Measurements from ENCODE around the gene C12orf57. TPM values are rescaled to one million over a fixed set of nuclear protein-coding genes. Genes with fewer than 3 reads are reported as not detected.
A peak's percentile ranks its signal among the peaks of the same experiment; 100 is the strongest.

C12orf57 gene
- total RNA-seq, 2 experiments from 2014 or later: 305 to 311 TPM

DNA sequence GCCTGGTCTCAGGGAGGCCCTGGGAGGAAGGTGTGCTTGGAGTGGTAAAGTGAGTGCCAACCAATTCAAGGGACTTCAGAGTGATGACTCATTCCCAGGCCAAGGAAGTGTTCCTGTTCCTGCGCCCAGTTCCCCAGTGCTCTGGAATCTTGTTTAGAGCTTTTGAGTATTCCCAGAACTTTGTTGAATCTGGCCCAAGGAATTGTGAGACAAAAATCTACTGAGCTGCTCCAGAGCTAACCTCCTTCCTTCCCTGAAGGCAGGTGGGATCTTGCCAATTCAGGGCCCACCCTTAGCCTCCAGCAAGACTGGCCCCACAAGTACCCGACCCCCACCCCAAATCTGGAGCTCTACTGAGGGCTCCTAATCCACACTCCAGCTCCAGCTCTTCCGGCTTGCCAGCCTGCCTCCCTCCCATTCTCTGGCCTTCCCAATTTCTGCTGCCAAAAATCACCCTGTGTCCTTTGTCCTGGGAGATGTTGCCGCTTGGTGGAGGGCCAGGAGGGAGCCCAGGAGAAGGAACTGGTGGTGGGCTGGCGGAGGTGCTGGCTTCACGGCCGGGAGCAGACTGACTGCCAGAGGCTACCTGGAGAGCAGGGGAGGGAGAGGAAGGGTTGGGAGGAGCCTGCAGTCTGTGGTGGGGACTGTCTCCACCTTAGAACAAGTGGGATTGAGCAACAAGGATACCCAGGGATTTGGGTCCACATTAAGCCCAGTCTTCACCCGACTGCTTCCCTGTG lies 18.1 kb upstream of the C12orf57 start:
- ATAC-seq (ENCODE audit: poor library complexity) (no peak), DNase-seq (no peak)
- H3K27me3 ChIP-seq (ENCODE audit: control insufficient read depth in 1 of 2, insufficient read depth in 2 of 2, low read length in 2 of 2): no peaks in the 10 kb centered on the region
- intact Hi-C loops (cut with DNase I, micrococcal nuclease): loop anchor here in 1 of 2 experiments (2.0 kb wide), 1 partner anchor 17 kb away; the partner anchor contains the start of gene RNU7-1
- no peak overlapping the region for H3K27ac ChIP-seq (ENCODE audit: low read depth in 1 of 2, low read length in 2 of 2)
- peak overlapping the region; percentile 95 for H3K4me3 Mint-ChIP-seq
- H3K9me3 Mint-ChIP-seq: no peaks in the 10 kb centered on the region
- no peaks in the 10 kb centered on the region for H3K9me3 ChIP-seq (ENCODE audit: control insufficient read depth in 1 of 2, insufficient read depth in 1 of 2, low read length in 2 of 2)
- peaks cover 31% of the 10 kb centered on the region for H3K36me3 ChIP-seq (ENCODE audit: insufficient read depth, low read length)
- H3K36me3 Mint-ChIP-seq (ENCODE audit: low read depth): peaks cover 24% of the 10 kb centered on the region
- H3K4me1 Mint-ChIP-seq (ENCODE audit: low read depth): peaks cover 45% of the 10 kb centered on the region
- H3K4me1 ChIP-seq (ENCODE audit: insufficient read depth, low read length): peaks cover 42% of the 10 kb centered on the region
- ChIA-PET POLR2A (interaction anchor here (0.6 to 6.4 kb wide), 6 partner anchors 11 to 219 kb away, joined by 3 to 76 read pairs (median 4); partner anchors contain the start of genes C12orf57 and RNU7-1), CTCF (interaction anchor here (1.1 to 3.2 kb wide), 11 partner anchors 10 to 93 kb away, joined by 3 to 21 read pairs (median 6); partner anchors contain the start of genes C12orf57, LPCAT3, RNU7-1 and SPSB2)
- TF ChIP-seq, protein P1, sequence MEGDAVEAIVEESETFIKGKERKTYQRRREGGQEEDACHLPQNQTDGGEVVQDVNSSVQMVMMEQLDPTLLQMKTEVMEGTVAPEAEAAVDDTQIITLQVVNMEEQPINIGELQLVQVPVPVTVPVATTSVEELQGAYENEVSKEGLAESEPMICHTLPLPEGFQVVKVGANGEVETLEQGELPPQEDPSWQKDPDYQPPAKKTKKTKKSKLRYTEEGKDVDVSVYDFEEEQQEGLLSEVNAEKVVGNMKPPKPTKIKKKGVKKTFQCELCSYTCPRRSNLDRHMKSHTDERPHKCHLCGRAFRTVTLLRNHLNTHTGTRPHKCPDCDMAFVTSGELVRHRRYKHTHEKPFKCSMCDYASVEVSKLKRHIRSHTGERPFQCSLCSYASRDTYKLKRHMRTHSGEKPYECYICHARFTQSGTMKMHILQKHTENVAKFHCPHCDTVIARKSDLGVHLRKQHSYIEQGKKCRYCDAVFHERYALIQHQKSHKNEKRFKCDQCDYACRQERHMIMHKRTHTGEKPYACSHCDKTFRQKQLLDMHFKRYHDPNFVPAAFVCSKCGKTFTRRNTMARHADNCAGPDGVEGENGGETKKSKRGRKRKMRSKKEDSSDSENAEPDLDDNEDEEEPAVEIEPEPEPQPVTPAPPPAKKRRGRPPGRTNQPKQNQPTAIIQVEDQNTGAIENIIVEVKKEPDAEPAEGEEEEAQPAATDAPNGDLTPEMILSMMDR (IDR thresholded peaks at IDR 0.05): no peak
- H3K27me3 Mint-ChIP-seq: no peaks in the 10 kb centered on the region
- H3K27ac Mint-ChIP-seq: peak overlapping the region; percentile 85
- no peak overlapping the region for H3K4me3 ChIP-seq (ENCODE audit: low read length)

DNA sequence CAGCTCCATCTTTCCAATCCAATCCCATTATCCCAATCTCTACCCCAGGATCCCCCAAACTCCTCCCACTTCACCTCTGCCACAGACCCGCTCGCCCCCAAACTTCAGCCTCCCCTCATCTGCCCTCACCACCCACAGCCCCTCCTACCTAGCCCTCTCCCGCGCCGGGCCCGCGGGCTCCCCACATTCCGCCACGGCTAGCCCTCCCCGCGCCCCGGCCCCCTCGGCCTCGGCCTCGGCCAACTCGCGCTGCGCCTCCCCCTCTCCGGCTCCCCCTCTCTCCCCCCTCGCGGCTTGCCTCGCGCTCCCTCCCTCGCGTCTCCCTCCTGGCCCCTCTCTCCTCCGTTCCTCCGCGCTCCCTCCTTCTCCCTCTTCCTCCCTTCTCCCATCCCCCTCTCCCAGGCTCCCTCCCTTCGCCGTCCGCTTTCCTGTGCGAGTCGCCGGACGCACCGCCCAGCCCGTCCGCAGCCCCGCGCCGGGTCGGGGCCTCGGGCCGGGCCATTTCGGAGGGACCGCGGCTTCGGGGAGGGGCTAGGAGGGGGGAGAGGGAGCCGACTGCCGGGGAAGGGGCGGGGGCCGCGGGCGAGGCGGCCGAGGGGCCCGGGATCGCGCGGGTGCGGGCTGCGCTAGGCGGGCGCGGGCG lies 16.3 kb upstream of the C12orf57 start, which contains the start of gene ATN1:
Gene ATN1 (plus strand): TSS at position 581 of the 643 bp plus-strand sequence. CDS start 6,043 bp downstream, outside the sequence.
- POLR2A ChIA-PET: interaction anchor here (0.7 to 6.4 kb wide), 8 partner anchors 9 to 181 kb away, joined by 3 to 76 read pairs (median 9); partner anchors contain the start of genes C12orf57, ENO2, PTPN6 and RNU7-1
- TF ChIP-seq, protein P1 (IDR thresholded peaks at IDR 0.05): no peak
- Mint-ChIP-seq H3K27ac (peak within 1 kb of the TSS; percentile 87), H3K9me3 (no peaks in the 10 kb centered on the region), H3K4me3 (peak within 1 kb of the TSS; percentile 95), H3K36me3 (ENCODE audit: low read depth) (peaks cover 15% of the 10 kb centered on the region), H3K27me3 (no peaks in the 10 kb centered on the region), H3K4me1 (ENCODE audit: low read depth) (peaks cover 56% of the 10 kb centered on the region)
- DNase-seq (peak in 7 of 14 experiments; percentile 33 to 69 (median 54)), ATAC-seq (ENCODE audit: poor library complexity) (peak; percentile 41)
- no peaks in the 10 kb centered on the region for H3K9me3 ChIP-seq (ENCODE audit: control insufficient read depth in 1 of 2, insufficient read depth in 1 of 2, low read length in 2 of 2)
- H3K4me1 ChIP-seq (ENCODE audit: insufficient read depth, low read length): peaks cover 49% of the 10 kb centered on the region
- intact Hi-C loops (cut with DNase I, micrococcal nuclease): no loop called here
- peak within 1 kb of the TSS; percentile 65 for H3K4me3 ChIP-seq (ENCODE audit: low read length)
- peak within 1 kb of the TSS; percentile 79 to 82 for H3K27ac ChIP-seq (ENCODE audit: low read depth in 1 of 2, low read length in 2 of 2)
- CTCF ChIA-PET: interaction anchor here (0.6 to 4.0 kb wide), 7 partner anchors 10 to 160 kb away, joined by 3 to 26 read pairs (median 3); partner anchors contain the start of gene LPCAT3
- peaks cover 16% of the 10 kb centered on the region for H3K36me3 ChIP-seq (ENCODE audit: insufficient read depth, low read length)
- H3K27me3 ChIP-seq (ENCODE audit: control insufficient read depth in 1 of 2, insufficient read depth in 2 of 2, low read length in 2 of 2): no peaks in the 10 kb centered on the region

DNA sequence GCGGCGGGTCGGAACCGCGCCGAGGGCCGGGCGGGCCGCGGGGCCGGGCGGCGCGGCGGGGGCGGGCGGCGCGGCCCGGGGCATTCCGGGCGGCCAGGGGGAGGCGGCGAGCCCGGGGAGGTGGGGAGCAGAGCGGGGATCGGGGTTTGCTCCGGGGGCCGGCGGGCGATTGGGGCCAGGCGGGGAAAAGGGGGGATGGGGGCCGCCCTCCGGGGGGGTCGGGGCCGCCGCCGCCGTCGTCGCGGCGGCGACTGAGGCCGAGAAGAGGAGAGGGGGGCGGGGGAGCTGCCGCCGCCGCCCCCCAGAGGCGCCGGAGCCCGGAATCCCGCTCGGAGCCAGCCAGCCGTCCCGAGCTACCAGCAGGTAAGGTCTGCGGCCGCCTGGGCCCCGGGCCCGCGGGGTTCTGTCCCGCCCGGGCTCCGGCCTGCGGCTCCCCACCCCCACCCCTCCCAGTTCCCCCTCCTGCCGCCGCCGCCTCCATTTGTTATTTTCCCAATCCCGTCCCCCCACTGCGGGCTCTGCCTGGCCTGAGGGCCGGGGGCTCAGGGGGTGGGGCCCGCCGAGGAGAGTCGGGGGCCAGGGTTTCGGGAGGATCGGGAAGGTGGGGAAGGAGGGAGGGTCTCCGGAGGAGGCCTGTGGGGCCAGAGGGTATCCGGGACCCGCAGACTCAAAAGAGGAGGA lies 15.7 kb upstream of the C12orf57 start:
- ChIA-PET POLR2A (interaction anchor here (1.0 to 6.4 kb wide), 6 partner anchors 8 to 55 kb away, joined by 3 to 76 read pairs (median 12); partner anchors contain the start of genes C12orf57, ENO2, PTPN6 and RNU7-1), CTCF (interaction anchor here (0.6 to 4.0 kb wide), 3 partner anchors 9 to 75 kb away, joined by 3 to 26 read pairs (median 6); partner anchors contain the start of gene SPSB2)
- H3K27me3 ChIP-seq (ENCODE audit: control insufficient read depth in 1 of 2, insufficient read depth in 2 of 2, low read length in 2 of 2): no peaks in the 10 kb centered on the region
- peak overlapping the region; percentile 79 to 82 for H3K27ac ChIP-seq (ENCODE audit: low read depth in 1 of 2, low read length in 2 of 2)
- Mint-ChIP-seq H3K4me1 (ENCODE audit: low read depth) (peaks cover 63% of the 10 kb centered on the region), H3K4me3 (peak overlapping the region; percentile 90), H3K27ac (peak overlapping the region; percentile 87), H3K9me3 (no peaks in the 10 kb centered on the region), H3K36me3 (ENCODE audit: low read depth) (peaks cover 15% of the 10 kb centered on the region), H3K27me3 (no peaks in the 10 kb centered on the region)
- no peaks in the 10 kb centered on the region for H3K9me3 ChIP-seq (ENCODE audit: control insufficient read depth in 1 of 2, insufficient read depth in 1 of 2, low read length in 2 of 2)
- TF ChIP-seq, protein P1 (IDR thresholded peaks at IDR 0.05): no peak
- H3K4me1 ChIP-seq (ENCODE audit: insufficient read depth, low read length): peaks cover 54% of the 10 kb centered on the region
- H3K4me3 ChIP-seq (ENCODE audit: low read length): peak overlapping the region; percentile 65
- peak; percentile 9 for ATAC-seq (ENCODE audit: poor library complexity)
- DNase-seq: peak in 1 of 14 experiments; percentile 32
- intact Hi-C loops (cut with DNase I, micrococcal nuclease): no loop called here
- H3K36me3 ChIP-seq (ENCODE audit: insufficient read depth, low read length): peaks cover 10% of the 10 kb centered on the region

Measured in CD4-positive, alpha-beta T cell (primary cell).